Renal cortical epithelial cell (primary cell): ENCODE data around the gene ZNF892. TPM values are rescaled to one million over a fixed set of nuclear protein-coding genes. Genes with fewer than 3 reads are reported as not detected.
"Not testable (repeated sequence)": the region's sequence is repeated elsewhere in the genome, so short reads cannot be mapped to it uniquely, and the experiment has no call there.

Source experiments
- DNase-seq: peaks from one replicate; pipeline ENCODE4 v3.0.0-alpha.2; 2011; ENCODE audit warnings: low read depth
- total RNA-seq: library from RNA; depleted of rRNA; stranded (reverse); fragments of >200 nt; gene quantifications from 2 replicates; pipeline ENCODE4 v1.2.3, GENCODE V29; 2014

The ZNF892 gene
- total RNA-seq, 1 donor from 2014 or later: 16.7 TPM

DNA sequence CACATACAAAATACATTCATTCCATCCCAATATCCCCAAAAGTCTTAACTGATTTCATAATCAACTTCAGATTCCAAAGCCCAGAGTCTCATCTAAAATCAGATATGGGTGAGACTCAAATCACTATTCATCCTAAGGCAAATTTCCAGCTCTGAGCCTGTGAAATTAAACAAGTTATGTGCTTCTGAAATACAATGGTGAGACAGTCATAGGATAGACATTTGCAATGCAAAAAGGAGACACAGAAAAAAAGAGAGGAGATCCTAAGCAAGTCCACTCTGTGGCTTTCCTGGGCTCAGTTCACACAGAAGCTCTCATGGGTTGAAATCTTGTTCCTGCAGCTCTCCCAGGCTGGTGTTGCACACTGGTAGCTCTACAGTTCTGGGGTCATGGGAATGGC, 18.3 kb downstream of the ZNF892 start:
- no peak for DNase-seq

DNA sequence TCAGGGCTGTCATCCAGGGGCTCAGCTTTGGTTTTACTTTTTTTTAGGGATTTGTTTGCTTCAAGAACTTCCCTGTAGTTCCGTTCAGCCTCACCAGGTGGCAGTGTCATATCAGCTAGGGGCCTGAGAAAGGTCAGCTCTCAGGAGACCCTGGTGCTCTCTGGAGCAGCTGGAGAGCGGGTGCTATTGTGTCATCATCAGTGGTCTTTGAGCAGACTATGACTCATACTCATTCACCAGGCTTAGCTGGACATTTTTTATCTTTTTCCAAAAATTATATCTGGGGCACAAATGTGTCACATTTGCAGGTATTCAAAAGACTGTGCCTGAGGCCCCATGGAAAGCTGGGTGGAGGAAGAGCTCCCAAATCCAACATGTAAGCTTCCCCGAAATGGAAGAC, 24.4 kb downstream of the ZNF892 start:
- peak; percentile 84 for DNase-seq

- no peak for DNase-seq
Measured at GRCh38 chr2:95232232-95232631, 24.9 kb downstream of the ZNF892 start.

GRCh38 chr2:95234286-95234785, 27.0 kb downstream of the ZNF892 start:
- peak; percentile 57 for DNase-seq

DNA sequence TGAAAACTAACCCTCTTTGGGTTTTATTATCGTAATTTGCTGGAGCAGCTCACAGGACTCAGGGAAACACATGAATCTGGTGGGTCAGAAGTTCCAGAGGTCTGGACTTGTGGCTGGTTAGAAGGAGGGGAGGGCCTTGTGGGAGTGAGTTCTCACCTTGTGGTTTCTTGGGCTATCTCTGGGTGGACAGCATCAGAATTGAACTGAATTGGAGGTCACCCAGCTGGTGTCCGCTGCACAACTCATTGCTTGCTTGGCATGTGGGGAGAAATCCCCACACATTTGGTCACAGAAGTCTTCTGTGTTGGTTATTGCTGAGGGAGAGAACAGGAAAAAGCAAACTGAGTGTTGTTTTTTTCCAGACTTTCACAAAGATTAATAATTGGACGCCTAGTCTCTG, 27.5 kb downstream of the ZNF892 start:
- peak; percentile 67 for DNase-seq

GRCh38 chr2:95238131-95238530, 30.8 kb downstream of the ZNF892 start:
- no peak for DNase-seq

GRCh38 chr2:95240091-95240490, 32.8 kb downstream of the ZNF892 start:
- peak; percentile 3 for DNase-seq

- DNase-seq: no peak
Measured at GRCh38 chr2:95240556-95240955, 33.2 kb downstream of the ZNF892 start.

DNA sequence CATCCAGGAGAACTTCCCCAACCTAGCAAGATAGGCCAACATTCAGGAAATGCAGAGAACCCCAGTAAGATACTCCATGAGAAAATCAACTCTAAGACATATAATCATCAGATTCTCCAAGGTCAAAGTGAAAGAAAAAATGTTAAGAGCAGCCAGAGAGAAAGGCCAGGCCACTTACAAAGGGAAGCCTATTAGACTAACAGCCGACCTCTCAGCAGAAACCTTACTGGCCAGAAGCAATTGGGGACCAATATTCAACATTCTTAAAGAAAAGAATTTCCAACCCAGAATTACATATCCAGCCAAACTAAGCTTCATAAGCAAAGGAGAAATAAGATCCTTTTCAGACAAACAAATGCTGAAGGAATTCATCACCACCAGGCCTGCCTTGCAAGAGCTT, 34.8 kb downstream of the ZNF892 start:
- not testable (repeated sequence) for DNase-seq

Other genes with a start within 250 kb of the ZNF892 start
- gene MAL, start 181.8 kb upstream of the ZNF892 start, total RNA-seq: 255 and 504 TPM in 2 replicates
- gene MRPS5, start 85.7 kb upstream of the ZNF892 start, total RNA-seq: 74.3 and 75.7 TPM in 2 replicates
- gene ZNF514, start 47.7 kb upstream of the ZNF892 start, total RNA-seq: 14.1 and 16.0 TPM in 2 replicates
- gene ZNF2, start 41.7 kb upstream of the ZNF892 start, total RNA-seq: 4.7 and 10.3 TPM in 2 replicates
- gene PROM2, start 66.9 kb downstream of the ZNF892 start, total RNA-seq: 17.6 and 38.0 TPM in 2 replicates
- gene KCNIP3, start 89.8 kb downstream of the ZNF892 start, total RNA-seq: 47.4 and 127 TPM in 2 replicates
- gene FAHD2A, start 195.2 kb downstream of the ZNF892 start, total RNA-seq: 16.4 and 49.3 TPM in 2 replicates